ENCODE measurements around the gene APEH. TPM values are rescaled to one million over a fixed set of nuclear protein-coding genes. Genes with fewer than 3 reads are reported as not detected.

APEH gene
- total and polyA plus RNA-seq, 2 of the 13 experiments (the other 11 are each of a cell fraction or from before 2014, with no cell fraction given) = 116 to 130 TPM

GRCh38 chr3:49705390-49705960, 31.3 kb downstream of the APEH start:
- no peak for ATAC-seq
- 100% methylated on average over 3 of the region's 17 CpGs for WGBS (ENCODE audit: low lambda C conversion rate)

GRCh38 chr3:49706456-49707112, 32.4 kb downstream of the APEH start:
- H3K9me3 ChIP-seq (ENCODE audit: low read length) = no peaks in the 10 kb centered on the region
- ATAC-seq (no peak), DNase-seq (ENCODE audit: low spot score) (no peak), FAIRE-seq (no peak)
- H3K79me2 ChIP-seq (ENCODE audit: insufficient read depth, low read length) = no peaks in the 10 kb centered on the region
- CTCF ChIA-PET (ENCODE audit: low intra/inter-chr PET ratio, low total read pairs) = interaction anchor here (0.9 kb wide), 1 partner anchor 133 kb away, joined by 3 read pairs; no protein-coding TSS in a partner anchor
- H4K20me1 ChIP-seq (ENCODE audit: insufficient read depth, low read length) = no peaks in the 10 kb centered on the region
- no peak overlapping the region for H3K9ac ChIP-seq (ENCODE audit: insufficient read depth, low read depth, low read length)
- in situ Hi-C loops (cut with HindIII; ENCODE audit: extremely low pct_ligation_motif_present, low pct_unique_long_range_greater_than_20kb) (no loop called here), intact Hi-C loops (cut with micrococcal nuclease; ENCODE audit: unreplicated experiment) (no loop called here)
- H3K36me3 ChIP-seq (replicated peaks in 1 of 2; ENCODE audit: control insufficient read depth in 1 of 2, insufficient read depth in 2 of 2, low read length in 2 of 2) = peaks cover 26 to 52% of the 10 kb centered on the region in 2 experiments
- H2AFZ ChIP-seq (ENCODE audit: low read length) = no peak overlapping the region
- no peak overlapping the region for H3K27ac ChIP-seq (ENCODE audit: extremely low read length, insufficient read depth, low read length)
- POLR2A ChIA-PET = no interaction called here
- no peaks in the 10 kb centered on the region for H3K4me1 ChIP-seq (ENCODE audit: insufficient read depth, low read length)
- no TSS peak for BruUV-seq (replicated peaks)
- no peaks in the 10 kb centered on the region; a peak in 1 of 5 replicates for H3K27me3 ChIP-seq (ENCODE audit: control insufficient read depth in 1 of 2, insufficient read depth in 2 of 2, low read length in 2 of 2)
- WGBS (ENCODE audit: low lambda C conversion rate) = 100% methylated on average over 4 of the region's 9 CpGs
- no peak overlapping the region for H3K4me3 ChIP-seq (replicated peaks in 1 of 3; ENCODE audit: insufficient read depth in 1 of 3, low read depth in 2 of 3, low read length in 3 of 3)
- H3K4me2 ChIP-seq (ENCODE audit: low read depth, low read length) = no peak overlapping the region
- 0 out of 2 replicates have a peak, but pooled peaks have one; percentile 19 for TF ChIP-seq RBFOX2 (IDR thresholded peaks at IDR 0.05; ENCODE audit: low read depth, low read length)
- TF ChIP-seq REL (CRISPR knock-in tag; conservative IDR thresholded peaks at IDR 0.05) = no peak

More at GRCh38 chr3:49705390-49705960, 31.3 kb downstream of the APEH start:
- H3K9ac ChIP-seq (ENCODE audit: insufficient read depth, low read depth, low read length) = no peak overlapping the region
- H2AFZ ChIP-seq (ENCODE audit: low read length) = no peak overlapping the region
- no peak overlapping the region for H3K4me2 ChIP-seq (ENCODE audit: low read depth, low read length)
- intact Hi-C loops (cut with micrococcal nuclease; ENCODE audit: unreplicated experiment) (no loop called here), in situ Hi-C loops (cut with HindIII; ENCODE audit: extremely low pct_ligation_motif_present, low pct_unique_long_range_greater_than_20kb) (no loop called here)
- no peak for FAIRE-seq
- POLR2A ChIA-PET = no interaction called here
- H3K27me3 ChIP-seq (ENCODE audit: control insufficient read depth in 1 of 2, insufficient read depth in 2 of 2, low read length in 2 of 2) = no peaks in the 10 kb centered on the region; a peak in 1 of 5 replicates
- no peaks in the 10 kb centered on the region for H4K20me1 ChIP-seq (ENCODE audit: insufficient read depth, low read length)
- no peak for DNase-seq (ENCODE audit: low spot score)
- no peak overlapping the region for H3K4me3 ChIP-seq (replicated peaks in 1 of 3; ENCODE audit: insufficient read depth in 1 of 3, low read depth in 2 of 3, low read length in 3 of 3)
- H3K27ac ChIP-seq (ENCODE audit: extremely low read length, insufficient read depth, low read length) = no peak overlapping the region
- CTCF ChIA-PET (ENCODE audit: low intra/inter-chr PET ratio, low total read pairs) = no interaction called here
- peaks cover 33 to 62% of the 10 kb centered on the region in 2 experiments for H3K36me3 ChIP-seq (replicated peaks in 1 of 2; ENCODE audit: control insufficient read depth in 1 of 2, insufficient read depth in 2 of 2, low read length in 2 of 2)
- BruUV-seq (replicated peaks) = no TSS peak
- no peaks in the 10 kb centered on the region for H3K79me2 ChIP-seq (ENCODE audit: insufficient read depth, low read length)
- no peaks in the 10 kb centered on the region for H3K9me3 ChIP-seq (ENCODE audit: low read length)
- TF ChIP-seq ZFP36L1 (CRISPR knock-in tag; IDR thresholded peaks at IDR 0.05) (no peak), RBM22 (optimal IDR thresholded peaks at IDR 0.05; ENCODE audit: low read length) (peak; percentile 27)
- no peaks in the 10 kb centered on the region for H3K4me1 ChIP-seq (ENCODE audit: insufficient read depth, low read length)
